SK-N-SH treated with all-trans-retinoic acid at 6 μM for 48 hours (cell line): ENCODE measurements around the gene CNTN4.

ENCODE experiments used
- ATAC-seq: fragments of 200-7000 bp; cut with Tn5 transposase; 3 replicates; pipeline ENCODE4 v1.9.1; 2020; ENCODE audit warnings: mild to moderate bottlenecking, moderate library complexity
- ARNTL ChIP-seq: fragments of 450-650 bp; formaldehyde crosslinking; IDR thresholded peaks from 2 replicates; pipeline ENCODE4 v1.5.0; 2020; ENCODE audit warnings: low read depth, mild to moderate bottlenecking, moderate library complexity, borderline replicate concordance
- BACH2 ChIP-seq: fragments of 250-450 bp; sonication (Bioruptor Pico); IDR thresholded peaks from 2 replicates; pipeline ENCODE4 v1.9.0; 2021; ENCODE audit warnings: mild to moderate bottlenecking, borderline replicate concordance
- CSDC2 ChIP-seq: fragments of 250-450 bp; sonication (Bioruptor Pico); IDR thresholded peaks from 2 replicates; pipeline ENCODE4 v1.5.0; 2020; ENCODE audit warnings: mild to moderate bottlenecking, moderate library complexity
- ESRRG ChIP-seq: fragments of 250-450 bp; sonication (Bioruptor Pico); IDR thresholded peaks from 2 replicates; pipeline ENCODE4 v1.6.1; 2021; ENCODE audit warnings: mild to moderate bottlenecking
- GLIS3 ChIP-seq: fragments of 250-450 bp; sonication (Bioruptor Pico); IDR thresholded peaks from 2 replicates; pipeline ENCODE4 v1.5.0; 2020; ENCODE audit warnings: mild to moderate bottlenecking, moderate library complexity
- ISL1 ChIP-seq: fragments of 250-450 bp; sonication (Bioruptor Pico); IDR thresholded peaks from 2 replicates; pipeline ENCODE4 v2.1.2; 2022; ENCODE audit warnings: mild to moderate bottlenecking, moderate library complexity
- OSR1 ChIP-seq: fragments of 250-450 bp; sonication (Bioruptor Pico); IDR thresholded peaks from 2 replicates; pipeline ENCODE4 v1.8.0; 2022; ENCODE audit warnings: moderate library complexity, mild to moderate bottlenecking, inconsistent platforms
- PPARA ChIP-seq: fragments of 250-450 bp; sonication (Bioruptor Pico); IDR thresholded peaks from 2 replicates; pipeline ENCODE4 v1.5.0; 2020; ENCODE audit warnings: mild to moderate bottlenecking, borderline replicate concordance
- RARB ChIP-seq: fragments of 250-450 bp; sonication (Bioruptor Pico); IDR thresholded peaks from 2 replicates; pipeline ENCODE4 v1.8.0; 2021; ENCODE audit warnings: mild to moderate bottlenecking, moderate library complexity
- SNAI2 ChIP-seq: fragments of 250-450 bp; sonication (Bioruptor Pico); IDR thresholded peaks from 2 replicates; pipeline ENCODE4 v1.5.0; 2020; ENCODE audit warnings: mild to moderate bottlenecking, moderate library complexity
- TCF4 ChIP-seq: fragments of 250-450 bp; sonication (Bioruptor Pico); IDR thresholded peaks from 2 replicates; pipeline ENCODE4 v1.8.0; 2021; ENCODE audit warnings: mild to moderate bottlenecking, moderate library complexity, borderline replicate concordance
- TOX ChIP-seq: fragments of 250-450 bp; sonication (Bioruptor Pico); IDR thresholded peaks from 2 replicates; pipeline ENCODE4 v1.8.0; 2021; ENCODE audit warnings: mild to moderate bottlenecking, moderate library complexity, borderline replicate concordance
- ZC3H10 ChIP-seq: fragments of 250-450 bp; sonication (Bioruptor Pico); IDR thresholded peaks from 2 replicates; pipeline ENCODE4 v1.5.1; 2021; ENCODE audit warnings: mild to moderate bottlenecking, moderate library complexity
- ZFP3 ChIP-seq: fragments of 250-450 bp; sonication (Bioruptor Pico); IDR thresholded peaks from 2 replicates; pipeline ENCODE4 v1.5.0; 2020; ENCODE audit warnings: mild to moderate bottlenecking, moderate library complexity
- ZFP30 ChIP-seq: fragments of 450-650 bp; formaldehyde crosslinking; IDR thresholded peaks from 2 replicates; pipeline ENCODE4 v1.5.0; 2022; ENCODE audit warnings: mild to moderate bottlenecking, moderate library complexity
- ZNF565 ChIP-seq: fragments of 450-650 bp; formaldehyde crosslinking; conservative IDR thresholded peaks from 2 replicates; pipeline ENCODE4 v1.5.0; 2020; ENCODE audit warnings: low read depth, mild to moderate bottlenecking, moderate library complexity
- ZNF70 ChIP-seq: fragments of 450-650 bp; formaldehyde crosslinking; IDR thresholded peaks from 2 replicates; pipeline ENCODE4 v1.5.0; 2020; ENCODE audit warnings: mild to moderate bottlenecking, moderate library complexity
- TF ChIP-seq, protein P1 (sequence below): fragments of 250-450 bp; sonication (Bioruptor Pico); IDR thresholded peaks from 2 replicates; pipeline ENCODE4 v1.8.0; 2021; ENCODE audit warnings: low read depth, mild to moderate bottlenecking, moderate library complexity, borderline replicate concordance
- TF ChIP-seq, protein P2 (sequence below): fragments of 250-450 bp; sonication (Bioruptor Pico); IDR thresholded peaks from 2 replicates; pipeline ENCODE4 v1.5.0; 2020; ENCODE audit warnings: mild to moderate bottlenecking, moderate library complexity
- TF ChIP-seq, protein P3 (sequence below): fragments of 250-450 bp; sonication (Bioruptor Pico); IDR thresholded peaks from 2 replicates; pipeline ENCODE4 v1.5.1; 2020; ENCODE audit warnings: low read depth, mild to moderate bottlenecking, moderate library complexity
- TF ChIP-seq, protein P4 (sequence below): fragments of 250-450 bp; sonication (Bioruptor Pico); IDR thresholded peaks from 2 replicates; pipeline ENCODE4 v1.5.1; 2021; ENCODE audit warnings: mild to moderate bottlenecking, moderate library complexity

The CNTN4 gene

DNA sequence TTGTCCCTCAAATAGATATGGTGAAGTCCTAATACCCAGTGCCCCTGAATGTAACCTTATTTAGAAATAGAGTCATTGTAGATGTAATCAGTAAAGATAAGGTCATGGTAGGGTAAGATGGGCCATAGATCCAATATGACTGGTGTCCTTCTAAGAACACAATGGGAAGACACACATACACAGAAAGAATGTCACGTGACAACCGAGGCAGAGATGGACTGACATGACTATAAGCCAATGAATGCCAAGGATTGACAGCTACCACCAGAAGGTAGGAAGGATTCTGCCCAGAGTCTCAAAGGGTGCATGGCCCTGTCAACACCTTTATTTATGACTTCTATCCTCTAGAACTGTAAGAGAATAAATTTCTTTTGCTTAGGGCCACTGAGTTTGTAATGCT, 780.4 kb downstream of the CNTN4 start:
- ATAC-seq = no peak
- TF ChIP-seq, protein P1, sequence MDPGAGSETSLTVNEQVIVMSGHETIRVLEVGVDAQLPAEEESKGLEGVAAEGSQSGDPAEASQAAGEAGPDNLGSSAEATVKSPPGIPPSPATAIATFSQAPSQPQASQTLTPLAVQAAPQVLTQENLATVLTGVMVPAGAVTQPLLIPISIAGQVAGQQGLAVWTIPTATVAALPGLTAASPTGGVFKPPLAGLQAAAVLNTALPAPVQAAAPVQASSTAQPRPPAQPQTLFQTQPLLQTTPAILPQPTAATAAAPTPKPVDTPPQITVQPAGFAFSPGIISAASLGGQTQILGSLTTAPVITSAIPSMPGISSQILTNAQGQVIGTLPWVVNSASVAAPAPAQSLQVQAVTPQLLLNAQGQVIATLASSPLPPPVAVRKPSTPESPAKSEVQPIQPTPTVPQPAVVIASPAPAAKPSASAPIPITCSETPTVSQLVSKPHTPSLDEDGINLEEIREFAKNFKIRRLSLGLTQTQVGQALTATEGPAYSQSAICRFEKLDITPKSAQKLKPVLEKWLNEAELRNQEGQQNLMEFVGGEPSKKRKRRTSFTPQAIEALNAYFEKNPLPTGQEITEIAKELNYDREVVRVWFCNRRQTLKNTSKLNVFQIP (CRISPR knock-in tag) = no peak
- TF ChIP-seq RARB = no peak
- no peak for TF ChIP-seq ZFP30 (CRISPR knock-in tag)
- TF ChIP-seq, protein P2, sequence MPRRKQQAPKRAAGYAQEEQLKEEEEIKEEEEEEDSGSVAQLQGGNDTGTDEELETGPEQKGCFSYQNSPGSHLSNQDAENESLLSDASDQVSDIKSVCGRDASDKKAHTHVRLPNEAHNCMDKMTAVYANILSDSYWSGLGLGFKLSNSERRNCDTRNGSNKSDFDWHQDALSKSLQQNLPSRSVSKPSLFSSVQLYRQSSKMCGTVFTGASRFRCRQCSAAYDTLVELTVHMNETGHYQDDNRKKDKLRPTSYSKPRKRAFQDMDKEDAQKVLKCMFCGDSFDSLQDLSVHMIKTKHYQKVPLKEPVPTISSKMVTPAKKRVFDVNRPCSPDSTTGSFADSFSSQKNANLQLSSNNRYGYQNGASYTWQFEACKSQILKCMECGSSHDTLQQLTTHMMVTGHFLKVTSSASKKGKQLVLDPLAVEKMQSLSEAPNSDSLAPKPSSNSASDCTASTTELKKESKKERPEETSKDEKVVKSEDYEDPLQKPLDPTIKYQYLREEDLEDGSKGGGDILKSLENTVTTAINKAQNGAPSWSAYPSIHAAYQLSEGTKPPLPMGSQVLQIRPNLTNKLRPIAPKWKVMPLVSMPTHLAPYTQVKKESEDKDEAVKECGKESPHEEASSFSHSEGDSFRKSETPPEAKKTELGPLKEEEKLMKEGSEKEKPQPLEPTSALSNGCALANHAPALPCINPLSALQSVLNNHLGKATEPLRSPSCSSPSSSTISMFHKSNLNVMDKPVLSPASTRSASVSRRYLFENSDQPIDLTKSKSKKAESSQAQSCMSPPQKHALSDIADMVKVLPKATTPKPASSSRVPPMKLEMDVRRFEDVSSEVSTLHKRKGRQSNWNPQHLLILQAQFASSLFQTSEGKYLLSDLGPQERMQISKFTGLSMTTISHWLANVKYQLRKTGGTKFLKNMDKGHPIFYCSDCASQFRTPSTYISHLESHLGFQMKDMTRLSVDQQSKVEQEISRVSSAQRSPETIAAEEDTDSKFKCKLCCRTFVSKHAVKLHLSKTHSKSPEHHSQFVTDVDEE = no peak
- no peak for TF ChIP-seq ZFP3
- no peak for TF ChIP-seq ZNF565 (CRISPR knock-in tag)
- no peak for TF ChIP-seq ZC3H10 (CRISPR knock-in tag)
- TF ChIP-seq, protein P3, sequence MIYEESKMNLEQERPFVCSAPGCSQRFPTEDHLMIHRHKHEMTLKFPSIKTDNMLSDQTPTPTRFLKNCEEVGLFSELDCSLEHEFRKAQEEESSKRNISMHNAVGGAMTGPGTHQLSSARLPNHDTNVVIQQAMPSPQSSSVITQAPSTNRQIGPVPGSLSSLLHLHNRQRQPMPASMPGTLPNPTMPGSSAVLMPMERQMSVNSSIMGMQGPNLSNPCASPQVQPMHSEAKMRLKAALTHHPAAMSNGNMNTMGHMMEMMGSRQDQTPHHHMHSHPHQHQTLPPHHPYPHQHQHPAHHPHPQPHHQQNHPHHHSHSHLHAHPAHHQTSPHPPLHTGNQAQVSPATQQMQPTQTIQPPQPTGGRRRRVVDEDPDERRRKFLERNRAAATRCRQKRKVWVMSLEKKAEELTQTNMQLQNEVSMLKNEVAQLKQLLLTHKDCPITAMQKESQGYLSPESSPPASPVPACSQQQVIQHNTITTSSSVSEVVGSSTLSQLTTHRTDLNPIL (CRISPR knock-in tag) = no peak

DNA sequence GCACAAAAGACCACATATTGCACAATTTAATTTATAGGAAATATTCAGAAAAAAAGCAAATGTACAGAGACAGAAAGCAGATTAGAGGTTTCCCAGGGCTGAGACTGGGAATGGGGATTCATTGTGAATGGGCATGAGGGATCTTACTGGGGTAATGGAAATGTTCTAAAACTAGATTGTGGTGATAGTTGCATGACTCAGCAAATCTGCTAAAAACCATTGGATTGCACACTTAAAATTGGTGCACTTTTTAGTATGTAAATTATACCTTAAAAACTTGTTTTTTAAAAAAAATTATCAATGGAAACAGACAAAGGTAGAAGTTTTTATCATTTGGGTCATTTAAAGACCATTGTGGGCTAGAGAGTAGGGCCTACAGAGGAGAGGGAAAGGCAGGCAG, 780.9 kb downstream of the CNTN4 start:
- ATAC-seq = no peak
- TF ChIP-seq RARB (no peak), BACH2 (CRISPR knock-in tag) (no peak), ZFP3 (no peak), ESRRG (CRISPR knock-in tag) (no peak), ZNF565 (CRISPR knock-in tag) (no peak), GLIS3 (no peak), SNAI2 (CRISPR knock-in tag) (no peak), CSDC2 (no peak), TCF4 (CRISPR knock-in tag) (no peak), OSR1 (CRISPR knock-in tag) (no peak), ISL1 (CRISPR knock-in tag) (no peak), PPARA (no peak), ZNF70 (no peak)
- TF ChIP-seq, protein P1 (CRISPR knock-in tag) = no peak

DNA sequence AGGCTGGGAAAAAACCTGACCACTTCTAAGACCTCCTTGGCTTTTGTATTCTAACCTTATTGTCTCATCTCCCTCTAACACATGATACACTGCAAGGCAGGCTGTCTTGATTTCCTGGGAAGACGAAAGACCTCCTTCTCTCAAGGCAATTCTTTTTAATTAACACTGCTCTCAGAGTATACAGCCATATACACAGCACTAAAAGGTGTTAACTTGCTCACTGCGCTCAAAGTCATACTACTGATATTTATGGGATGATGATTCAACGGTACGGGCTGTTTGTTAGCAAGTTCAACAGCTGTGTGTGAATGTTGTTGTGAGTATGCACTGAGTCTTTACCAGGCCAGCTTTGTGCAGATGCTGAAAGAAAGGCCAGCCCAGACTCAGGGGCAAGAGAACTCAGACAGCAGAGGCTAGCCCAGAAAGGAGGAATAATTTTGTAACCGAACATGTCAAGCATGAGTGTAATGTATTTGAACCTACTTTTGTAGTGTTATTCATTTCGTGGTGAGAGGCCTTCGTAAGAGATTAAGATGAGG, 781.6 kb downstream of the CNTN4 start:
- no peak for ATAC-seq
- TF ChIP-seq ZFP3 (no peak), RARB (no peak), TCF4 (CRISPR knock-in tag) (no peak), ARNTL (CRISPR knock-in tag) (no peak), ZNF70 (no peak), ISL1 (CRISPR knock-in tag) (no peak)

DNA sequence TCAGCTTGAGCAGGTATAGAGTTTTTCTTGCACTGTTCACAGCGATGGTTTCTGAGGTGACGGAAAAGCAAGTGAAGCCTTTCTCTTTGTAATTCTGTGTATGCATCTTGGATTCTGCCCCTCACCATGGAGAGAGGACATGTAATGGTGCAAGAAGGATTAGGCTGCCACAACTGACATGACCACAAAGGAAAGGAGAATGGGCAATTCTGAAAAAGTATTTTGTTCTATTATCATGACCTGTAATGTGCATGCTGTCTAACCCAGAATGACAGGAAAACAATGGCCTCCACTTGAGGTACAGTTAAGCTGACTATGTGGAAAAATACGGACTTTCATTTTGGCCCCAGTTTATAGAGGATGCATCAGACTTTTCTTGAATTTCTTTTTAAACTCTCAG, 784.6 kb downstream of the CNTN4 start:
- TF ChIP-seq ZNF565 (CRISPR knock-in tag) (no peak), OSR1 (CRISPR knock-in tag) (no peak), TOX (CRISPR knock-in tag) (no peak), ZFP3 (no peak), CSDC2 (no peak)
- TF ChIP-seq, all 23 proteins: peak for 0
- ATAC-seq = no peak

DNA sequence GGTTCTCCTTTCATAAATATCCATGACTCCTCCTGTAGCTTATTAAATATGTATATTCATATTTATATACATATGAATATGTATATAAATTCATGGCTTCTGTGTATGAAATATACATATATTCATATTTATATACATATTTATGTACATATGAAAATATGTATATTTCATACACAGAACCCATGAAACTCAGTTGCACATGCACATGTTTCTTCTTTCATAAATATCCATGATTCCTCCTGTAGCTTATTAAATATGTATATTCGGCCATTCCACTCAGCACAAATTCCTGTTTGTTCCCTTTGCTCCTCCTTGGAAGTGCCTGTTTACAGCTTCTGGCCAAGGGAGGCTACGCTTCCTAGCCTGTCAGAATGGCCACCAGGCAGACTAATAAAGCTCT, 789.9 kb downstream of the CNTN4 start:
- no peak for ATAC-seq
- TF ChIP-seq, protein P4, sequence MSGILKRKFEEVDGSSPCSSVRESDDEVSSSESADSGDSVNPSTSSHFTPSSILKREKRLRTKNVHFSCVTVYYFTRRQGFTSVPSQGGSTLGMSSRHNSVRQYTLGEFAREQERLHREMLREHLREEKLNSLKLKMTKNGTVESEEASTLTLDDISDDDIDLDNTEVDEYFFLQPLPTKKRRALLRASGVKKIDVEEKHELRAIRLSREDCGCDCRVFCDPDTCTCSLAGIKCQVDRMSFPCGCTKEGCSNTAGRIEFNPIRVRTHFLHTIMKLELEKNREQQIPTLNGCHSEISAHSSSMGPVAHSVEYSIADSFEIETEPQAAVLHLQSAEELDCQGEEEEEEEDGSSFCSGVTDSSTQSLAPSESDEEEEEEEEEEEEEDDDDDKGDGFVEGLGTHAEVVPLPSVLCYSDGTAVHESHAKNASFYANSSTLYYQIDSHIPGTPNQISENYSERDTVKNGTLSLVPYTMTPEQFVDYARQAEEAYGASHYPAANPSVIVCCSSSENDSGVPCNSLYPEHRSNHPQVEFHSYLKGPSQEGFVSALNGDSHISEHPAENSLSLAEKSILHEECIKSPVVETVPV (CRISPR knock-in tag) = no peak
- no peak for TF ChIP-seq TOX (CRISPR knock-in tag)
- TF ChIP-seq, protein P1 (CRISPR knock-in tag) = no peak
- no peak for TF ChIP-seq ARNTL (CRISPR knock-in tag)
